ENCODE measurements around the gene CLNS1A. TPM values are rescaled to one million over a fixed set of nuclear protein-coding genes. Genes with fewer than 3 reads are reported as not detected.

The CLNS1A gene
- total and polyA plus RNA-seq, 2 experiments from 2014 or later: 160 to 204 TPM

DNA sequence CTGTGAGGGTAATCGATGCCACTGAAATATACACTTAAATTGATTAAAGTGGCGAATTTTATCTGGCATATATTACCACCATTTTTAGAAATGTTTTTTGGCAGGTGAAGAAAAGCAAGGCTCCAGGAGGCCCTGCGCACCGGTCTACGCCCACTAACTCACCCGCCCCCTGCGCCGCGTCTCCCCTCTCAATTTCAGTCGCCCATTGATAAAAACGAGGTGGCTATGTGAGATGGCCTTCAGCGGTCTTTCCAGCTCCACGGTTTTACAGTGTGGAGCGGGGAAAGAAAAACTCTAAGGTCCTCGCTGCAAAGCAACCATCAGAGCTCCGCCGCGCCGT, 48.4 kb downstream of the CLNS1A start (continued):
- TF ChIP-seq, protein P1, sequence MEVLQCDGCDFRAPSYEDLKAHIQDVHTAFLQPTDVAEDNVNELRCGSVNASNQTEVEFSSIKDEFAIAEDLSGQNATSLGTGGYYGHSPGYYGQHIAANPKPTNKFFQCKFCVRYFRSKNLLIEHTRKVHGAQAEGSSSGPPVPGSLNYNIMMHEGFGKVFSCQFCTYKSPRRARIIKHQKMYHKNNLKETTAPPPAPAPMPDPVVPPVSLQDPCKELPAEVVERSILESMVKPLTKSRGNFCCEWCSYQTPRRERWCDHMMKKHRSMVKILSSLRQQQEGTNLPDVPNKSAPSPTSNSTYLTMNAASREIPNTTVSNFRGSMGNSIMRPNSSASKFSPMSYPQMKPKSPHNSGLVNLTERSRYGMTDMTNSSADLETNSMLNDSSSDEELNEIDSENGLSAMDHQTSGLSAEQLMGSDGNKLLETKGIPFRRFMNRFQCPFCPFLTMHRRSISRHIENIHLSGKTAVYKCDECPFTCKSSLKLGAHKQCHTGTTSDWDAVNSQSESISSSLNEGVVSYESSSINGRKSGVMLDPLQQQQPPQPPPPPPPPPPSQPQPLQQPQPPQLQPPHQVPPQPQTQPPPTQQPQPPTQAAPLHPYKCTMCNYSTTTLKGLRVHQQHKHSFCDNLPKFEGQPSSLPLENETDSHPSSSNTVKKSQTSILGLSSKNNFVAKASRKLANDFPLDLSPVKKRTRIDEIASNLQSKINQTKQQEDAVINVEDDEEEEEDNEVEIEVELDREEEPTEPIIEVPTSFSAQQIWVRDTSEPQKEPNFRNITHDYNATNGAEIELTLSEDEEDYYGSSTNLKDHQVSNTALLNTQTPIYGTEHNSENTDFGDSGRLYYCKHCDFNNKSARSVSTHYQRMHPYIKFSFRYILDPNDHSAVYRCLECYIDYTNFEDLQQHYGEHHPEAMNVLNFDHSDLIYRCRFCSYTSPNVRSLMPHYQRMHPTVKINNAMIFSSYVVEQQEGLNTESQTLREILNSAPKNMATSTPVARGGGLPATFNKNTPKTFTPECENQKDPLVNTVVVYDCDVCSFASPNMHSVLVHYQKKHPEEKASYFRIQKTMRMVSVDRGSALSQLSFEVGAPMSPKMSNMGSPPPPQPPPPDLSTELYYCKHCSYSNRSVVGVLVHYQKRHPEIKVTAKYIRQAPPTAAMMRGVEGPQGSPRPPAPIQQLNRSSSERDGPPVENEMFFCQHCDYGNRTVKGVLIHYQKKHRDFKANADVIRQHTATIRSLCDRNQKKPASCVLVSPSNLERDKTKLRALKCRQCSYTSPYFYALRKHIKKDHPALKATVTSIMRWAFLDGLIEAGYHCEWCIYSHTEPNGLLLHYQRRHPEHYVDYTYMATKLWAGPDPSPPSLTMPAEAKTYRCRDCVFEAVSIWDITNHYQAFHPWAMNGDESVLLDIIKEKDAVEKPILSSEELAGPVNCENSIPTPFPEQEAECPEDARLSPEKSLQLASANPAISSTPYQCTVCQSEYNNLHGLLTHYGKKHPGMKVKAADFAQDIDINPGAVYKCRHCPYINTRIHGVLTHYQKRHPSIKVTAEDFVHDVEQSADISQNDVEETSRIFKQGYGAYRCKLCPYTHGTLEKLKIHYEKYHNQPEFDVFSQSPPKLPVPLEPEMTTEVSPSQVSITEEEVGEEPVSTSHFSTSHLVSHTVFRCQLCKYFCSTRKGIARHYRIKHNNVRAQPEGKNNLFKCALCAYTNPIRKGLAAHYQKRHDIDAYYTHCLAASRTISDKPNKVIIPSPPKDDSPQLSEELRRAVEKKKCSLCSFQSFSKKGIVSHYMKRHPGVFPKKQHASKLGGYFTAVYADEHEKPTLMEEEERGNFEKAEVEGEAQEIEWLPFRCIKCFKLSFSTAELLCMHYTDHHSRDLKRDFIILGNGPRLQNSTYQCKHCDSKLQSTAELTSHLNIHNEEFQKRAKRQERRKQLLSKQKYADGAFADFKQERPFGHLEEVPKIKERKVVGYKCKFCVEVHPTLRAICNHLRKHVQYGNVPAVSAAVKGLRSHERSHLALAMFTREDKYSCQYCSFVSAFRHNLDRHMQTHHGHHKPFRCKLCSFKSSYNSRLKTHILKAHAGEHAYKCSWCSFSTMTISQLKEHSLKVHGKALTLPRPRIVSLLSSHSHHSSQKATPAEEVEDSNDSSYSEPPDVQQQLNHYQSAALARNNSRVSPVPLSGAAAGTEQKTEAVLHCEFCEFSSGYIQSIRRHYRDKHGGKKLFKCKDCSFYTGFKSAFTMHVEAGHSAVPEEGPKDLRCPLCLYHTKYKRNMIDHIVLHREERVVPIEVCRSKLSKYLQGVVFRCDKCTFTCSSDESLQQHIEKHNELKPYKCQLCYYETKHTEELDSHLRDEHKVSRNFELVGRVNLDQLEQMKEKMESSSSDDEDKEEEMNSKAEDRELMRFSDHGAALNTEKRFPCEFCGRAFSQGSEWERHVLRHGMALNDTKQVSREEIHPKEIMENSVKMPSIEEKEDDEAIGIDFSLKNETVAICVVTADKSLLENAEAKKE (CRISPR knock-in tag; IDR thresholded peaks at IDR 0.05): no peak
- TF ChIP-seq POLR2AphosphoS5 (IDR thresholded peaks at IDR 0.05; ENCODE audit: low read depth) (no peak), CREB1 (CRISPR knock-in tag; IDR thresholded peaks at IDR 0.05; ENCODE audit: low read depth) (no peak), NANOG (IDR thresholded peaks at IDR 0.05; ENCODE audit: borderline replicate concordance) (no peak)

DNA sequence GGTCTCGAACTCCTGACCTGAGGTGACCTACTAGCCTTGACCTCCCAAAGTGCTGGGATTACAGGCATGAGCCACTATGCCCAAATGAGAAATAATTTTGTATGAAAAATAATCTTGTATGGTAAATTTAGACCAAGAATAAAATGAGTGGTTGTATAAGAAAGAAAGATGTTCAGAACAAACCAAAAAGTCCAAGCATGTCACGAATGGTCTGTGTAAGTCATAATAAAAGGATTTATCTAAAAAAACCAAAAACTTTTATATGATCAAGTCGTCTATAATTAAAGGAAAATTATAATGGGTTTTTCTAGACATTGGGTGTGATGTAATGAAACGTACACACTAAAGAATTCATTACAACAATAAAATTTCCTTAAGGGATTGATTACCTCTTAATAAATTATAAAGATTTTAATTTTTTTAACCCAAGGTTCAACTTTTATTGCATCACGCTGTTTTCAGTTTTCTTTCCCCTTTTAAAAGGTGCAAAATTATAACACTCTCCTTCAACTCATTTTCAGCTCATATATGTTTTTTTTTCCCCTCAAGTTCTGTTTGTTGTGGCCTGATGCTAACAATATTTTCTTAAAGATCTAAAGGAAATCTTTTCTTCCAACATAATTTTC, 56.8 kb downstream of the CLNS1A start:
- Mint-ChIP-seq H3K4me1 (peaks cover 5% of the 10 kb centered on the region; the same call in 2 of the 3 replicates), H3K36me3 (ENCODE audit: low read depth) (peaks cover 66% of the 10 kb centered on the region)
- TF ChIP-seq, protein P1 (CRISPR knock-in tag; IDR thresholded peaks at IDR 0.05): no peak
- TF ChIP-seq EZH2phosphoT487 (IDR thresholded peaks at IDR 0.05; ENCODE audit: unreplicated experiment): no peak
- TF ChIP-seq ZNF331 (CRISPR knock-in tag; IDR thresholded peaks at IDR 0.05; ENCODE audit: low read depth): no peak
- TF ChIP-seq, protein P2, sequence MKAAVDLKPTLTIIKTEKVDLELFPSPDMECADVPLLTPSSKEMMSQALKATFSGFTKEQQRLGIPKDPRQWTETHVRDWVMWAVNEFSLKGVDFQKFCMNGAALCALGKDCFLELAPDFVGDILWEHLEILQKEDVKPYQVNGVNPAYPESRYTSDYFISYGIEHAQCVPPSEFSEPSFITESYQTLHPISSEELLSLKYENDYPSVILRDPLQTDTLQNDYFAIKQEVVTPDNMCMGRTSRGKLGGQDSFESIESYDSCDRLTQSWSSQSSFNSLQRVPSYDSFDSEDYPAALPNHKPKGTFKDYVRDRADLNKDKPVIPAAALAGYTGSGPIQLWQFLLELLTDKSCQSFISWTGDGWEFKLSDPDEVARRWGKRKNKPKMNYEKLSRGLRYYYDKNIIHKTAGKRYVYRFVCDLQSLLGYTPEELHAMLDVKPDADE (IDR thresholded peaks at IDR 0.05): no peak
- TF ChIP-seq ZNF114 (CRISPR knock-in tag; IDR thresholded peaks at IDR 0.05): no peak
- TF ChIP-seq STAT1 (IDR thresholded peaks at IDR 0.05; ENCODE audit: unreplicated experiment): no peak

More for the DNA sequence above, 56.8 kb downstream of the CLNS1A start:
- no peak overlapping the region for H3K4me3 Mint-ChIP-seq
- Histone ChIP-seq H3K27me3 (ENCODE audit: insufficient read depth) (no peaks in the 10 kb centered on the region), H3K36me3 (ENCODE audit: insufficient read depth) (peaks cover 24% of the 10 kb centered on the region), H2AFZ (no peak overlapping the region), H3K4me3 (no peak overlapping the region), H3K4me1 (ENCODE audit: insufficient read depth) (no peaks in the 10 kb centered on the region), H4K20me1 (replicated peaks; ENCODE audit: insufficient read depth) (no peaks in the 10 kb centered on the region), H3K27ac (ENCODE audit: low read depth) (no peak overlapping the region), H3F3A (replicated peaks; ENCODE audit: low read depth) (0 out of 2 replicates have a peak, but pooled peaks cover 4% of the 10 kb centered on the region), H3K9me2 (ENCODE audit: insufficient read depth) (no peaks in the 10 kb centered on the region), H3K4me2 (no peak overlapping the region), H3K79me2 (replicated peaks; ENCODE audit: insufficient read depth) (no peaks in the 10 kb centered on the region)
- H3K27ac Mint-ChIP-seq: no peak overlapping the region
- H3K9me3 Mint-ChIP-seq: peaks cover 81% of the 10 kb centered on the region
- no peaks in the 10 kb centered on the region for H3K27me3 Mint-ChIP-seq (ENCODE audit: insufficient read depth, low read depth, poor library complexity)
- DNase-seq (ENCODE audit: low spot score): peak; percentile 84
- ATAC-seq: no peak
